ENCODE measurements around the gene CBLL1.
A peak's percentile ranks its signal among the peaks of the same experiment; 100 is the strongest.

Gene CBLL1

GRCh38 chr7:107743567-107744344 is at the start of gene CBLL1:
Gene CBLL1 (plus strand): TSS chr7:107744142. CDS start chr7:107744164, 22 bp downstream.
- peak; percentile 66 for TF ChIP-seq CTCF (IDR thresholded peaks at IDR 0.05; ENCODE audit: borderline replicate concordance, insufficient read depth, low read depth, low read length)
- H3K4me3 ChIP-seq (ENCODE audit: low read depth, low read length): peak within 1 kb of the TSS; percentile 71

GRCh38 chr7:107694386-107694785 is 49.6 kb upstream of the CBLL1 start:
- H3K4me3 ChIP-seq (ENCODE audit: low read depth, low read length): no peak overlapping the region
- TF ChIP-seq CTCF (IDR thresholded peaks at IDR 0.05; ENCODE audit: borderline replicate concordance, insufficient read depth, low read depth, low read length): no peak

GRCh38 chr7:107696330-107696946 is 47.5 kb upstream of the CBLL1 start:
- no peak for TF ChIP-seq CTCF (IDR thresholded peaks at IDR 0.05; ENCODE audit: borderline replicate concordance, insufficient read depth, low read depth, low read length)
- no peak overlapping the region for H3K4me3 ChIP-seq (ENCODE audit: low read depth, low read length)

GRCh38 chr7:107697321-107698049 is 46.5 kb upstream of the CBLL1 start:
- no peak overlapping the region for H3K4me3 ChIP-seq (ENCODE audit: low read depth, low read length)
- TF ChIP-seq CTCF (IDR thresholded peaks at IDR 0.05; ENCODE audit: borderline replicate concordance, insufficient read depth, low read depth, low read length): no peak

- no peak for TF ChIP-seq CTCF (IDR thresholded peaks at IDR 0.05; ENCODE audit: borderline replicate concordance, insufficient read depth, low read depth, low read length)
Observed at GRCh38 chr7:107700570-107700969, 43.4 kb upstream of the CBLL1 start.

GRCh38 chr7:107701191-107701590 is 42.8 kb upstream of the CBLL1 start:
- no peak for TF ChIP-seq CTCF (IDR thresholded peaks at IDR 0.05; ENCODE audit: borderline replicate concordance, insufficient read depth, low read depth, low read length)

More at GRCh38 chr7:107700570-107700969, 43.4 kb upstream of the CBLL1 start:
- no peak overlapping the region for H3K4me3 ChIP-seq (ENCODE audit: low read depth, low read length)

More at GRCh38 chr7:107701191-107701590, 42.8 kb upstream of the CBLL1 start:
- no peak overlapping the region for H3K4me3 ChIP-seq (ENCODE audit: low read depth, low read length)
